COLO668 (cell line): ENCODE data around the gene RXFP1.
"Not testable (repeated sequence)": the region's sequence is repeated elsewhere in the genome, so short reads cannot be mapped to it uniquely, and the experiment has no call there.

Experiments
- DNase-seq: peaks from one replicate; lab custom pipeline; 2025; ENCODE audit not compliant: unreplicated experiment; lab: John Stamatoyannopoulos, UW

RXFP1 gene

GRCh38 chr4:158606969-158607368, 85.3 kb downstream of the RXFP1 start:
- no peak for DNase-seq

DNA sequence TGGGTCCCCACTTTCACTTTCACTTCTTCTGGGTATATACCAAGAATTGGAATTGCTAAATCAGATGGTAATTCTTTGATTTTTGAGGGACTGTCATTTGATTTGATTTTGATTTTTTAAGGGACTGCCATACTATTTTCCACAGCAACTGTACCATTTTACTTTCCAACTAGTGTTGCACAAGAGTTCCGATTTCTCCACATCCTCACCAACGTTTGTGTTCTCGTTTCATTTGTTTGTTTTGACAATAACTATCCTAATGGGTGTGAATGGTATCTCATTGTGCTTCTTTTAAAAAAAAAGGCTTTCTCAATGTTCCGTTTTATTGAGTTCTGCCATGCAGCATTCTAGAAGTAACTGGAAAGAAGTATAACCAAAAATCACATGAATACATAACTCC, 87.4 kb downstream of the RXFP1 start:
- no peak for DNase-seq

DNA sequence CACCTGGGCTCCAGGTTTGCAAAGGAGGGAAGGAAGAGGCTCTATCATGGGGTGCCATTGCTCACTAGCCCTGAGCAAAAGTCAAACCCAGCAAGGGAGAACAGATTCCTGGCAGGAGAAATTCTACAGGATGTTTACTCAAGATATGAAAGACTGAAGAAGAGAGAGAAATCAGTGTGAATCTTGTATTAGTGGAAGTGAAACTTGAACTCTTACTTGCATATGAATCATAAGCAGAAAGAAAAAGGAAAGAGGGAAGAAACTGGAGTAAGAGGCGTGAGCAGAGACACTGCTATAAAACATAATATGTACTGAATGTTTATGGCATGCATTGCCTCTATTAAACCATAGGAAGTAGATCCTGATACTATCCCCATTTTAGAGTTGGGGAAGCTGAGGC, 89.1 kb downstream of the RXFP1 start:
- no peak for DNase-seq

- DNase-seq, result no peak
These were observed 91.4 kb downstream of the RXFP1 start for GRCh38 chr4:158613046-158613445.

DNA sequence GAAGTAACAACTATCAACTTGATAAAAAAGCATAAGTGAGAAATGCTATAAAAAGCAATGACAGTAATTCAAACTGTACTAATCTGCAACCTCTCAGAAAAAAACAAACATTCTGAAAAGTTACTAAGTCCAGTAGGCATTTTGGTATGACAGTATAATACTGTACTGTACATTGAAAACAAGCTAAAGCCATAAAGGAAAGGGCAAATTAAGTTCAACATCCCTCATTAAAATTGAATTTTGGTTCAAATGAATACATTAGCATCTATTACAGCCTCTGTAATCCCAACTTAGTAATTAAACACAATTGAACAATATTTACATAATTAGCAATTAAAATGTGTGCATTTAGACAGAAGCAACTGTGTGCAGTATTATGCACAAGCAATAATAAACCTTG, 96.3 kb downstream of the RXFP1 start:
- no peak for DNase-seq

DNA sequence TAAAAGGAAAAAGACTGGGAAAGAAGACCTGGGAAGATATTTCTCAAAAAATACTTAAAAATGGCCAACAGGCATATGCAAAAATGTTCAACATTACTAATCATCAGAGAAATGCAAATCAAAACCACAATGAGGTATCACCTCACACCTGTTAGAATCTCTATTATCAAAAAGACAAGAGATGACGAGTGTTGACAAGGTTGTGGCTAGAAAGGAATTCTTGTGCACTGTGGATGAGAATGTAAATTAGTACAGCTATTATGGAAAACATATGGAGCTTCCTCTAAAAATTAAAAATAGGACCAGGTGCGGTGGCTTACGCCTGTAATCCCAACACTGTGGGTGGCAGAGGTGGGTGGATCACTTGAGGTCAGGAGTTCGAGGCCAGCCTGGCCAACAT, 100.0 kb downstream of the RXFP1 start:
- DNase-seq, result no peak

- no peak for DNase-seq
These were observed 100.6 kb downstream of the RXFP1 start for GRCh38 chr4:158622251-158622650.

DNA sequence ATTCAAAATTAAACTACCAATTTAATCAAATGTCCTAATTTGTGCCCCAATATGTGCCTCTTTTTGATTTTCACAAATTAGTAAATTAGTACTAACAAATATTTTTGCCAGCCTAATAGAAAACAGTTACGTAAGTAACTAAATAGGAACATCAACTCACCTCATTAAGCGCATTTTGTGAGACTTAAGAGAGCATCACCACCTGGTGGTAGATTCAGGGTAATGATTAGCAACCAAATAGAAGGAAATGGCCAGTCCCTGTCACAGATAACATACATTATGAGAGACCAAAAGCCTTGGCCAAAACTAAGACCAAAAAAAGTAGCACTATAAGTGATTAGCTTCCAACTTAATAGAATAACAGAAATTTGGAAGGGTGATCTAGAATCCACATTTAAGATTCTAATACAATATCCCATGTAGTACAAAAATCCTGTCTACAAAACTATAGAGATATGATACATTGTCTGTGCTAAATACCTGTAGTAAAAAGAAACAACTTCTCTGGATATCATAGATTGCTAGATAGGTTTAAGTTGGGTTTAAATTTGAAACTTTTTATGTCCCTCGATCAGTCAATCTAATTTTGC, 103.3 kb downstream of the RXFP1 start:
- DNase-seq, result peak; percentile 6

DNA sequence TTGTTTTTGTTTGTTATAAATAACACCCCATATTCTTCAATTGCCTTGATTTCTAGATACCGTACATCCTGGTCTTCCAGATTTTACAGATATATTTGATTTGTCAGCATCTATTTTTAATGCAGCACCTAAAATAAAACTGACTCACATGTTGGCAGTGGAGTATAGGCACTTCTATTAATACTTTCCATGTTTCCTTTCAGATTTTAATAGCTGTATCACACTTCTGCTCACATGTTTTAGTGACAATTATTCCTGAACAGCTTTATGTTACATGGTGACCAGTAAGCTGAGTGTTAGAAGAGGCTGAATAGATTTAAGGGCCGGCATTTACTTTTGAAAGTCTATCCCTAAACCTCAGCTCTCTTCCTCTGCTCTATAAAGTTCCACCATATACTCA, 103.9 kb downstream of the RXFP1 start:
- DNase-seq, result no peak

DNA sequence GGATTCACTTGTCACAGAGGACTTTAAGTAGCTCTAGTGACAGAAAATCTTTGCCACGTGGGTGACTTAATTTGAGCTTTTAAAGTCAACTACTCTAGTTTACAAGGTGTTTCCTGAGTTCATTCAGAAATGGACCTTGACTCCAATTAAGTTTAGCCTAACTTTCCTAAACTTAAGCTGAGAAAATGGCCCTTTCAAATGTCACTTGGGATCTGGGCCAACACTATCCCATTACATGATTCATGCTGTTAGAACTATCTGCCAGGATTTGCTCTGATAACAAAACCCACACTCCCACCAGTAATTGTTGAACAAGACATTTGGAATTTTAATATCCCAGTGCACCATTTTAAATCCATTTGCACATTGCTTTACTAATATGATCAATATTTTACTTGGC, 109.2 kb downstream of the RXFP1 start:
- no peak for DNase-seq

- DNase-seq, result no peak
These were observed 114.9 kb downstream of the RXFP1 start for GRCh38 chr4:158636619-158637018.

DNA sequence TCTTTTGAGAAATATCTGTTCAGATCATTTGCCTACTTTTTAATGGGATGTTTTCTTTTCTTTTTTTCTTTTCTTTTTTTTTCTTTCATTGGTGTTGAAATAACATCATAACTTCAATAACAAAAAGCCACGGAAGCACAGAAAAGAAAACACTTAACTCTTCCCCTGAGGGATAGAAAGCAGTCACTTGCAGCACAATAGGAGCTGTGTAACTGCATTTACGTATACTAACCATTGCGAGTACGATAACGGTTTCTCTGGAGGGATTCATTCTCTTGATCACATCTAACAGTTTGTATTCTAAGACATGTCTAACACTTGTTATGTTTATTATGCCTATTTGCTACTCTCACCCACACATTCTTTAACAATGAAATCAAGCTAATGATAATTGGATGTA, 122.7 kb downstream of the RXFP1 start:
- no peak for DNase-seq

GRCh38 chr4:158644760-158645159, 123.1 kb downstream of the RXFP1 start:
- DNase-seq, result no peak

GRCh38 chr4:158649111-158649680, 127.5 kb downstream of the RXFP1 start:
- no peak for DNase-seq

GRCh38 chr4:158652920-158653319, 131.2 kb downstream of the RXFP1 start:
- DNase-seq, result no peak

DNA sequence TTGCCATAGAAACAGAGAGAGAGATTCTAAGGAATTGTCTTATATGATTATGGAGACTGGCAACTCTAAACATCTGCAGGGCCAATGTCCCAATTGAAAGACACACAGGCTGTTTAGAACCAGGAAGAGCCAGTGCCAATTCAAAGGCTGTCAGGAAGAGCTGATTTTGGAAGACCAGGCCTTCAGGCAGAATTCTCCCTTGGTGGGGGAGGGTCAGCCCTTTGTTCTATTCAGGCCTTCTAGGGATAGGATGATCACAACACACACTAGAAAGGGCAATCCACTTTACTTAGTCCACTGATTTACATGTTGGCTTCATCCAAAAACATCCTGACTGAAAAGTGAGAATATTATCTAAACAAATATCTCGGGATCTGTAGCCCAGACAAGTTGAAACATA, 134.8 kb downstream of the RXFP1 start:
- DNase-seq, result no peak

DNA sequence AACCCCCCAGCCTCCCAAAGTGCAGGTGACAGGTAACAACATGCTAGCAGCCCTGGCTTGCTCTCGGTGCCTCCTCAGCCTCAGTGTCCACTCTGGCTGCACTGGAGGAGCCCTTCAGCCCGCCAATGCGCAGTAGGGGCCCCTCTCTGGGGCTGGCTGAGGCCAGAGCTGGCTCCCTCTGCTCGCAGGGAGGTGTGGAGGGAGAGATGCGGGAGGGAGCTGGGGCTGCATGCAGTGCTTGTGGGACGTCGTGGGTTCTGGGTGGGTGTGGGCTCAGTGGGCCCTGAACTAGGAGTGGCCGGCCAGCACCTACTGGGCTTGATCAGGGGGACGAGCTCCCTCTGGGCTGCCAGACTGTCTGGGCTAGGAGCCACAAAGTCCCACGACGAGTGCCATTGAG, 135.6 kb downstream of the RXFP1 start:
- no peak for DNase-seq

- not testable (repeated sequence) for DNase-seq
These were observed 141.6 kb downstream of the RXFP1 start for GRCh38 chr4:158663255-158663654.

DNA sequence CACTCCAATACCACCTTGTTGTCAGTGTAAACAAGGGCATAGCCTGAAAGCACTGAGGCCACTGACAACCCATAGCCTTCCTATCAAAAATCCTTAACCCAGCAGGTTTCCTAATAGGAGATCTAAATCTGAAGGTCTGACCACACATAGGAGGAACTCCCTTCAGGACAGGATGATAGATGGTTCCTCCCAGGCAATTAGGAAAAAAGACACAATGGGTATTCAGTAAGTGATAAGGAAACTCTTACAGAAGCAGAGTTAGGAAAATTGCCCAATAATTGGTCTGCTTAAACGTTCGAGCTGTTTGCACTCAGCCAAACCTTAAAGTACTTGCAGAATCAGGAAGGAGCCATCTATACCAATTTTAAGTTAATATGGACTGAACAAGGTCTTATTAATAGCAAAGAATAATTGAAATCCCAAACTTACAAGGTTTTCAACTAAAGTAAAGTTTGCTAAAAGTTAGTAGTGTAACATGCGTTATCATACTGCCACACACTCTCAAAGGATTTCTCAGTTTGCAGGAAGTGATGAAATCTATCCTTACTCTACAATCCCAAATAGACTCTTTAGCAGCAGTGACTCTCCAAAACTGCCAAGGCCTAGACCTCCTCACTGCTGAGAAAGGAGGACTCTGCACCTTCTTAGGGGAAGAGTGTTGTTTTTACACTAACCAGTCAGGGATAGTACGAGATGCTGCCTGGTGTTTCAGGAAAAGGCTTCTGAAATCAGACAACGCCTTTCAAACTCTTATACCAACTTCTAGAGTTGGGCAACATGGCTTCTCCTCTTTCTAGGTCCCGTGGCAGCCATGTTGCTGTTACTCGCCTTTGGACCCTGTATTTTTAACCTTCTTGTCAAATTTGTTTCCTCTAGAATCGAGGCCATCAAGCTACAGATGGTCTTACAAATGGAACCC, 142.3 kb downstream of the RXFP1 start:
- DNase-seq, result not testable (repeated sequence)

- DNase-seq, result no peak
These were observed 143.1 kb downstream of the RXFP1 start for GRCh38 chr4:158664806-158665205.

- DNase-seq, result no peak
These were observed 145.2 kb downstream of the RXFP1 start for GRCh38 chr4:158666892-158667291.

GRCh38 chr4:158667651-158668198, 146.0 kb downstream of the RXFP1 start:
- peak; percentile 14 for DNase-seq
